Measurements from ENCODE around the gene SYNE4.

SYNE4 gene

GRCh38 chr19:35993923-35994598 lies 14.6 kb downstream of the SYNE4 start:
- Histone ChIP-seq H2BK15ac (ENCODE audit: low read length) (peak overlapping the region; percentile 83), H3K36me3 (replicated peaks in 1 of 2; ENCODE audit: control insufficient read depth in 2 of 2, insufficient read depth in 2 of 2, low read length in 2 of 2) (peaks cover 4 to 13% of the 10 kb centered on the region in 2 donors), H3K4me3 (ENCODE audit: low read length in 2 of 2) (no peak overlapping the region), H2BK120ac (ENCODE audit: low read depth, low read length) (no peak overlapping the region), H3K23ac (ENCODE audit: low read depth, low read length, poor library complexity) (peak overlapping the region; percentile 73), H3K27me3 (ENCODE audit: control insufficient read depth in 3 of 3, insufficient read depth in 3 of 3, low read depth in 1 of 3, low read length in 3 of 3) (peaks cover 0 to 10% (median 4%) of the 10 kb centered on the region in 3 experiments), H3K79me1 (ENCODE audit: low read depth, low read length) (peaks cover 5% of the 10 kb centered on the region), H2BK5ac (ENCODE audit: low read length) (no peak overlapping the region), H3K4ac (ENCODE audit: low read length) (no peak overlapping the region), H3K4me1 (ENCODE audit: control insufficient read depth in 2 of 2, insufficient read depth in 1 of 2, low read depth in 1 of 2, low read length in 2 of 2) (peaks cover 6 to 12% of the 10 kb centered on the region in 2 donors), H4K91ac (ENCODE audit: low read depth, low read length, poor library complexity) (peak overlapping the region; percentile 64), H2AFZ (ENCODE audit: low read length) (no peak overlapping the region), H3K27ac (replicated peaks; ENCODE audit: low read length) (no peak overlapping the region), H4K8ac (ENCODE audit: low read depth, low read length) (peak overlapping the region; percentile 72), H3K9ac (ENCODE audit: low read depth, low read length, poor library complexity) (no peak overlapping the region), H3K18ac (ENCODE audit: low read length) (peak overlapping the region; percentile 87), H3K9me3 (replicated peaks in 1 of 2; ENCODE audit: control insufficient read depth in 2 of 2, insufficient read depth in 1 of 2, low read depth in 1 of 2, low read length in 2 of 2) (no peaks in the 10 kb centered on the region), H3K14ac (ENCODE audit: low read length) (no peak overlapping the region), H2AK5ac (ENCODE audit: low read depth, low read length) (peak overlapping the region; percentile 76), H3K4me2 (ENCODE audit: insufficient read depth, low read length, poor library complexity, severe bottlenecking) (no peak overlapping the region), H2BK12ac (ENCODE audit: low read length) (peak overlapping the region; percentile 97)
- WGBS, 2 donors (ENCODE audit: extremely low coverage in 2 of 2, insufficient read length in 2 of 2, insufficient replicate concordance in 1 of 2) = no CpG with 5 or more reads among the region's 49 CpGs
- DNase-seq (ENCODE audit: low spot score) = no peak

- Histone ChIP-seq H3K79me1 (ENCODE audit: low read depth, low read length) (peaks cover 5% of the 10 kb centered on the region), H3K9me3 (replicated peaks in 1 of 2; ENCODE audit: control insufficient read depth in 2 of 2, insufficient read depth in 1 of 2, low read depth in 1 of 2, low read length in 2 of 2) (peaks cover 0 to 2% of the 10 kb centered on the region in 2 donors), H2AFZ (ENCODE audit: low read length) (peak overlapping the region; percentile 7), H4K8ac (ENCODE audit: low read depth, low read length) (no peak overlapping the region), H2BK5ac (ENCODE audit: low read length) (no peak overlapping the region), H2BK12ac (ENCODE audit: low read length) (no peak overlapping the region), H3K14ac (ENCODE audit: low read length) (no peak overlapping the region), H3K18ac (ENCODE audit: low read length) (no peak overlapping the region), H3K4me1 (ENCODE audit: control insufficient read depth in 2 of 2, insufficient read depth in 1 of 2, low read depth in 1 of 2, low read length in 2 of 2) (peaks cover 6 to 12% of the 10 kb centered on the region in 2 donors), H3K9ac (ENCODE audit: low read depth, low read length, poor library complexity) (peak overlapping the region; percentile 4), H3K4me2 (ENCODE audit: insufficient read depth, low read length, poor library complexity, severe bottlenecking) (no peak overlapping the region), H3K23ac (ENCODE audit: low read depth, low read length, poor library complexity) (no peak overlapping the region), H2AK5ac (ENCODE audit: low read depth, low read length) (no peak overlapping the region), H2BK120ac (ENCODE audit: low read depth, low read length) (no peak overlapping the region), H3K27me3 (ENCODE audit: control insufficient read depth in 3 of 3, insufficient read depth in 3 of 3, low read depth in 1 of 3, low read length in 3 of 3) (peaks cover 0 to 18% (median 4%) of the 10 kb centered on the region in 3 experiments), H2BK15ac (ENCODE audit: low read length) (no peak overlapping the region), H3K27ac (replicated peaks; ENCODE audit: low read length) (no peak overlapping the region), H4K91ac (ENCODE audit: low read depth, low read length, poor library complexity) (no peak overlapping the region), H3K4ac (ENCODE audit: low read length) (no peak overlapping the region), H3K36me3 (replicated peaks in 1 of 2; ENCODE audit: control insufficient read depth in 2 of 2, insufficient read depth in 2 of 2, low read length in 2 of 2) (peaks cover 2 to 6% of the 10 kb centered on the region in 2 donors), H3K4me3 (ENCODE audit: low read length in 2 of 2) (no peak overlapping the region)
- no CpG with 5 or more reads among the region's 8 CpGs for WGBS, 2 donors (ENCODE audit: extremely low coverage in 2 of 2, insufficient read length in 2 of 2, insufficient replicate concordance in 1 of 2)
- no peak for DNase-seq (ENCODE audit: low spot score)
These were observed 15.5 kb downstream of the SYNE4 start for GRCh38 chr19:35992907-35993765.

GRCh38 chr19:35991731-35992450 lies 16.7 kb downstream of the SYNE4 start:
- Histone ChIP-seq H2BK120ac (ENCODE audit: low read depth, low read length) (no peak overlapping the region), H4K8ac (ENCODE audit: low read depth, low read length) (no peak overlapping the region), H3K18ac (ENCODE audit: low read length) (no peak overlapping the region), H3K9ac (ENCODE audit: low read depth, low read length, poor library complexity) (no peak overlapping the region), H2BK12ac (ENCODE audit: low read length) (no peak overlapping the region), H2AK5ac (ENCODE audit: low read depth, low read length) (no peak overlapping the region), H3K9me3 (replicated peaks in 1 of 2; ENCODE audit: control insufficient read depth in 2 of 2, insufficient read depth in 1 of 2, low read depth in 1 of 2, low read length in 2 of 2) (peaks cover 0 to 2% of the 10 kb centered on the region in 2 donors), H3K4me3 (ENCODE audit: low read length in 2 of 2) (no peak overlapping the region), H3K4me2 (ENCODE audit: insufficient read depth, low read length, poor library complexity, severe bottlenecking) (no peak overlapping the region), H3K27ac (replicated peaks; ENCODE audit: low read length) (no peak overlapping the region), H3K36me3 (replicated peaks in 1 of 2; ENCODE audit: control insufficient read depth in 2 of 2, insufficient read depth in 2 of 2, low read length in 2 of 2) (no peaks in the 10 kb centered on the region), H3K4ac (ENCODE audit: low read length) (no peak overlapping the region), H3K4me1 (ENCODE audit: control insufficient read depth in 2 of 2, insufficient read depth in 1 of 2, low read depth in 1 of 2, low read length in 2 of 2) (peaks cover 6 to 12% of the 10 kb centered on the region in 2 donors), H3K79me1 (ENCODE audit: low read depth, low read length) (peaks cover 2% of the 10 kb centered on the region), H3K27me3 (ENCODE audit: control insufficient read depth in 3 of 3, insufficient read depth in 3 of 3, low read depth in 1 of 3, low read length in 3 of 3) (peaks cover 0 to 29% (median 4%) of the 10 kb centered on the region in 3 experiments), H2BK5ac (ENCODE audit: low read length) (no peak overlapping the region), H3K14ac (ENCODE audit: low read length) (no peak overlapping the region), H2AFZ (ENCODE audit: low read length) (no peak overlapping the region), H2BK15ac (ENCODE audit: low read length) (no peak overlapping the region), H3K23ac (ENCODE audit: low read depth, low read length, poor library complexity) (no peak overlapping the region), H4K91ac (ENCODE audit: low read depth, low read length, poor library complexity) (no peak overlapping the region)
- WGBS, 2 donors (ENCODE audit: extremely low coverage in 2 of 2, insufficient read length in 2 of 2, insufficient replicate concordance in 1 of 2) = no CpG with 5 or more reads among the region's 7 CpGs
- DNase-seq (ENCODE audit: low spot score) = no peak
